Lower leg skin (tissue), 3 donors: ENCODE measurements around the gene CAMTA1.

Experiments
- CTCF ChIP-seq, 3 donors: fragments of 450-650 bp; IDR thresholded peaks; one replicate each; pipeline ENCODE4 v1.5.1; 2016; ENCODE audit warnings: antibody characterized with exemption in 3 of 3, mild to moderate bottlenecking in 3 of 3, moderate library complexity in 2 of 3
- POLR2A ChIP-seq, 2 donors: fragments of 450-650 bp; IDR thresholded peaks; one replicate each; pipeline ENCODE4 v1.6.1; 2016 to 2017; ENCODE audit warnings: antibody characterized with exemption in 2 of 2, mild to moderate bottlenecking in 1 of 2, moderate library complexity in 1 of 2

GRCh38 chr1:7567376-7567775 is 782.1 kb downstream of the CAMTA1 start:
- TF ChIP-seq CTCF (IDR thresholded peaks at IDR 0.05), result no peak
- no peak for TF ChIP-seq POLR2A (IDR thresholded peaks at IDR 0.05)
